HepG2 (cell line): ENCODE measurements around the gene ZNF75A. TPM values are rescaled to one million over a fixed set of nuclear protein-coding genes. Genes with fewer than 3 reads are reported as not detected.
A peak's percentile ranks its signal among the peaks of the same experiment; 100 is the strongest.

ENCODE experiments used
- ARNTL ChIP-seq: sonication (generic); formaldehyde crosslinking; IDR thresholded peaks from 2 replicates; pipeline ENCODE4 v1.4.0; 2020; ENCODE audit warnings: mild to moderate bottlenecking, missing genetic modification reagents
- CREB1 ChIP-seq, 2 experiments: fragments of 450-650 bp in 1 of 2; IDR thresholded peaks; 2 replicates each; pipeline ENCODE4 v1.6.1; 2016 to 2017; ENCODE audit warnings: control low read depth in 1 of 2, mild to moderate bottlenecking in 1 of 2, missing compliant biosample characterization in 1 of 2, missing genetic modification characterization in 1 of 2
- DR1 ChIP-seq: sonication (generic); formaldehyde crosslinking; IDR thresholded peaks from 2 replicates; pipeline ENCODE4 v1.8.0; 2021; ENCODE audit warnings: mild to moderate bottlenecking, missing genetic modification reagents, inconsistent platforms
- FOXK1 ChIP-seq: sonication (generic); formaldehyde crosslinking; IDR thresholded peaks from 2 replicates; pipeline ENCODE4 v1.4.0; 2020; ENCODE audit warnings: low read depth, missing genetic modification reagents, borderline replicate concordance
- GATA4 ChIP-seq: sonication (generic); IDR thresholded peaks from 2 replicates; pipeline ENCODE4 v1.6.1; 2016; ENCODE audit warnings: antibody characterized with exemption, low read depth, borderline replicate concordance
- IRF2 ChIP-seq: IDR thresholded peaks from 2 replicates; pipeline ENCODE4 v1.6.1; 2018; ENCODE audit warnings: missing genetic modification reagents, missing compliant biosample characterization
- KAT7 ChIP-seq: IDR thresholded peaks from 2 replicates; pipeline ENCODE4 v1.6.1; 2018; ENCODE audit warnings: borderline replicate concordance, missing compliant biosample characterization
- PHF8 ChIP-seq: sonication (generic); formaldehyde crosslinking; IDR thresholded peaks from 2 replicates; pipeline ENCODE4 v1.5.0; 2020; ENCODE audit warnings: missing genetic modification reagents
- POLR2A ChIP-seq, 2 experiments: IDR thresholded peaks; 2 replicates each; pipeline ENCODE4 v1.6.1; 2011; ENCODE audit warnings: low read depth in 2 of 2, low read length in 2 of 2, mild to moderate bottlenecking in 1 of 2, moderate library complexity in 1 of 2; ENCODE audit not compliant: insufficient read depth in 1 of 2
- POLR2AphosphoS5 ChIP-seq: IDR thresholded peaks from 2 replicates; pipeline ENCODE4 v1.6.1; 2012; ENCODE audit warnings: low read depth, low read length
- PPARG ChIP-seq: conservative IDR thresholded peaks from 2 replicates; pipeline ENCODE4 v1.6.1; 2016; ENCODE audit warnings: missing biosample characterization, missing genetic modification reagents
- SAP130 ChIP-seq: IDR thresholded peaks from 2 replicates; pipeline ENCODE4 v1.6.1; 2016; ENCODE audit warnings: low read depth
- SOX5 ChIP-seq: IDR thresholded peaks from 2 replicates; pipeline ENCODE4 v1.6.1; 2016; ENCODE audit warnings: borderline replicate concordance
- ZNF12 ChIP-seq: sonication (generic); formaldehyde crosslinking; IDR thresholded peaks from 2 replicates; pipeline ENCODE4 v1.5.0; 2020; ENCODE audit warnings: missing genetic modification reagents
- ZNF430 ChIP-seq: sonication (generic); formaldehyde crosslinking; IDR thresholded peaks from 2 replicates; pipeline ENCODE4 v1.9.0; 2021; ENCODE audit warnings: mild to moderate bottlenecking, missing genetic modification reagents
- ZNF660 ChIP-seq: sonication (generic); formaldehyde crosslinking; IDR thresholded peaks from 2 replicates; pipeline ENCODE4 v1.5.1; 2020; ENCODE audit warnings: mild to moderate bottlenecking, low read depth, missing genetic modification reagents, borderline replicate concordance
- polyA plus RNA-seq, 8 experiments: library from polyadenylated mRNA; depleted of rRNA in 3 of 8; stranded (reverse) in 7 of 8; unstranded in 1 of 8; fragments of >200 nt; fragmentation: Illumina TruSeq in 4 of 8; extraction: Trizol in 4 of 8; gene quantifications; 2 replicates each; pipeline versions ENCODE4 v1.2.1 to v1.2.3, GENCODE V29; 2011 to 2016; ENCODE audit warnings: low read depth in 4 of 8, missing spikeins in 1 of 8, mixed read lengths in 1 of 8; ENCODE audit not compliant: insufficient read depth in 1 of 8
- total RNA-seq, 5 experiments: library from RNA; depleted of rRNA; stranded (reverse); fragments of >200 nt; fragmentation: Illumina TruSeq; extraction: Trizol; gene quantifications; 2 replicates each; pipeline ENCODE4 v1.2.3, GENCODE V29; 2016; ENCODE audit warnings: low read depth in 1 of 5
- TF ChIP-seq, protein P1 (sequence below), 2 experiments: sonication (generic) in 1 of 2; formaldehyde crosslinking in 1 of 2; IDR thresholded peaks; 2 replicates each; pipeline versions ENCODE4 v1.4.0 to v1.6.1; 2016 to 2020; ENCODE audit warnings: borderline replicate concordance in 1 of 2, low read depth in 1 of 2, mild to moderate bottlenecking in 1 of 2, missing genetic modification reagents in 1 of 2
- TF ChIP-seq, protein P2 (sequence below): IDR thresholded peaks from 2 replicates; pipeline ENCODE4 v1.6.1; 2016; ENCODE audit warnings: low read depth

The ZNF75A gene
- total and polyA plus RNA-seq, 2 of the 13 experiments (the other 11 are each of a cell fraction or from before 2014, with no cell fraction given) = 1.4 to 2.1 TPM

DNA sequence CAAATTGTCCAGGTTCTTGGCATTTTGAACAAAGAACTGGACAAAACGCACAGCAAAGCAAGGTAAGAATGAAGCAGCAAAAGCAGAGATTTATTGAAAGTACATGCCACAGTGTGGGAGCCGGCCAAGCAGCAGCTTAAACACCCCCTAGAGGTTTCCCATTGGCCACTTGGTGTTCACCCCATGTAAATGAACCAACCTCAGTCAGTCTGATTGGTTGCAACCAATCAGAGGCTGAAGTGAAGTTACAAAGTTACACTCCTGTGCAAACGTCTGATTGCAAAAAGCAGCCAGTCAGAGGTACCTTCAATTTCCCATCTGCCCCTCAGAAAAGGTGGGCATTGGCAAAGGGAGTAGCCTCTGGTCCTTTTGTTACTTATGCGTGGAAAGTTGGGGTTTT, 30.8 kb upstream of the ZNF75A start (continued):
- TF ChIP-seq CREB1 (IDR thresholded peaks at IDR 0.05) (no peak), CREB1 (CRISPR knock-in tag; IDR thresholded peaks at IDR 0.05) (peak; percentile 74; the same call in 1 of the 2 replicates), PPARG (CRISPR knock-in tag) (0 out of 2 replicates have a peak, but pooled peaks have one; percentile 10), DR1 (CRISPR knock-in tag) (peak; percentile 85), ARNTL (no peak), FOXK1 (CRISPR knock-in tag) (0 out of 2 replicates have a peak, but pooled peaks have one; percentile 4), POLR2AphosphoS5 (peak; percentile 93), ZNF430 (CRISPR knock-in tag) (0 out of 2 replicates have a peak, but pooled peaks have one; percentile 42), KAT7 (no peak), POLR2A (IDR thresholded peaks at IDR 0.05; ENCODE audit: insufficient read depth in 1 of 2, low read depth in 2 of 2, low read length in 2 of 2) (peak; percentile 48 to 84; a peak in 3 of 4 replicates), SOX5 (peak; percentile 15; the same call in 1 of the 2 replicates), GATA4 (0 out of 2 replicates have a peak, but pooled peaks have one; percentile 21), IRF2 (0 out of 2 replicates have a peak, but pooled peaks have one; percentile 15), SAP130 (CRISPR knock-in tag) (0 out of 2 replicates have a peak, but pooled peaks have one; percentile 47), PHF8 (CRISPR knock-in tag) (no peak), ZNF660 (CRISPR knock-in tag) (no peak), ZNF12 (no peak)
- TF ChIP-seq, protein P1, sequence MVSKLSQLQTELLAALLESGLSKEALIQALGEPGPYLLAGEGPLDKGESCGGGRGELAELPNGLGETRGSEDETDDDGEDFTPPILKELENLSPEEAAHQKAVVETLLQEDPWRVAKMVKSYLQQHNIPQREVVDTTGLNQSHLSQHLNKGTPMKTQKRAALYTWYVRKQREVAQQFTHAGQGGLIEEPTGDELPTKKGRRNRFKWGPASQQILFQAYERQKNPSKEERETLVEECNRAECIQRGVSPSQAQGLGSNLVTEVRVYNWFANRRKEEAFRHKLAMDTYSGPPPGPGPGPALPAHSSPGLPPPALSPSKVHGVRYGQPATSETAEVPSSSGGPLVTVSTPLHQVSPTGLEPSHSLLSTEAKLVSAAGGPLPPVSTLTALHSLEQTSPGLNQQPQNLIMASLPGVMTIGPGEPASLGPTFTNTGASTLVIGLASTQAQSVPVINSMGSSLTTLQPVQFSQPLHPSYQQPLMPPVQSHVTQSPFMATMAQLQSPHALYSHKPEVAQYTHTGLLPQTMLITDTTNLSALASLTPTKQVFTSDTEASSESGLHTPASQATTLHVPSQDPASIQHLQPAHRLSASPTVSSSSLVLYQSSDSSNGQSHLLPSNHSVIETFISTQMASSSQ (IDR thresholded peaks at IDR 0.05; ENCODE audit: low read depth) = no peak
- TF ChIP-seq, protein P1 (CRISPR knock-in tag; IDR thresholded peaks at IDR 0.05; ENCODE audit: borderline replicate concordance) = no peak
- TF ChIP-seq, protein P2, sequence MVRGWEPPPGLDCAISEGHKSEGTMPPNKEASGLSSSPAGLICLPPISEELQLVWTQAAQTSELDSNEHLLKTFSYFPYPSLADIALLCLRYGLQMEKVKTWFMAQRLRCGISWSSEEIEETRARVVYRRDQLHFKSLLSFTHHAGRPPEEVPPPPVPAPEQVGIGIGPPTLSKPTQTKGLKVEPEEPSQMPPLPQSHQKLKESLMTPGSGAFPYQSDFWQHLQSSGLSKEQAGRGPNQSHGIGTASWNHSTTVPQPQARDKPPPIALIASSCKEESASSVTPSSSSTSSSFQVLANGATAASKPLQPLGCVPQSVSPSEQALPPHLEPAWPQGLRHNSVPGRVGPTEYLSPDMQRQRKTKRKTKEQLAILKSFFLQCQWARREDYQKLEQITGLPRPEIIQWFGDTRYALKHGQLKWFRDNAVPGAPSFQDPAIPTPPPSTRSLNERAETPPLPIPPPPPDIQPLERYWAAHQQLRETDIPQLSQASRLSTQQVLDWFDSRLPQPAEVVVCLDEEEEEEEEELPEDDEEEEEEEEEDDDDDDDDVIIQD = peak; percentile 28; the same call in 1 of the 2 replicates
